H4 (cell line): Measurements from ENCODE around the gene TRAF5. TPM values are rescaled to one million over a fixed set of nuclear protein-coding genes. Genes with fewer than 3 reads are reported as not detected.
"Not testable (repeated sequence)": the region's sequence is repeated elsewhere in the genome, so short reads cannot be mapped to it uniquely, and the experiment has no call there.

Source experiments
- DNase-seq: peaks from one replicate; pipeline ENCODE4 v3.0.0-alpha.2; 2015; ENCODE audit warnings: low spot score
- total RNA-seq: library from RNA; depleted of rRNA; stranded (reverse); fragments of >200 nt; shearing (Covaris generic); gene quantifications from 2 replicates; pipeline ENCODE4 v1.2.3, GENCODE V29; 2014

TRAF5 gene
- total RNA-seq, 1 experiment from 2014 or later, result 2.9 TPM

GRCh38 chr1:211377539-211378450 is 51.2 kb downstream of the TRAF5 start:
- no peak for DNase-seq

GRCh38 chr1:211378844-211379243 is 52.2 kb downstream of the TRAF5 start:
- DNase-seq, result no peak

- no peak for DNase-seq
Observed at GRCh38 chr1:211379446-211379845, 52.8 kb downstream of the TRAF5 start.

GRCh38 chr1:211381481-211382181 is 55.0 kb downstream of the TRAF5 start:
- DNase-seq, result no peak

GRCh38 chr1:211382182-211382713 is 55.6 kb downstream of the TRAF5 start:
- no peak for DNase-seq

- peak; percentile 91 for DNase-seq
Observed at GRCh38 chr1:211382714-211383480, 56.3 kb downstream of the TRAF5 start.

GRCh38 chr1:211384524-211384923 is 57.9 kb downstream of the TRAF5 start:
- DNase-seq, result no peak

- DNase-seq, result no peak
Observed at GRCh38 chr1:211386921-211387320, 60.3 kb downstream of the TRAF5 start.

GRCh38 chr1:211390829-211391228 is 64.2 kb downstream of the TRAF5 start:
- DNase-seq, result not testable (repeated sequence)

GRCh38 chr1:211393203-211393602 is 66.6 kb downstream of the TRAF5 start:
- DNase-seq, result no peak

GRCh38 chr1:211398266-211398930 is 71.8 kb downstream of the TRAF5 start:
- not testable (repeated sequence) for DNase-seq

GRCh38 chr1:211399851-211400393 is 73.3 kb downstream of the TRAF5 start:
- DNase-seq, result not testable (repeated sequence)

GRCh38 chr1:211401751-211402150 is 75.1 kb downstream of the TRAF5 start:
- DNase-seq, result not testable (repeated sequence)

- not testable (repeated sequence) for DNase-seq
Observed at GRCh38 chr1:211406086-211406485, 79.5 kb downstream of the TRAF5 start.

- DNase-seq, result not testable (repeated sequence)
Observed at GRCh38 chr1:211407749-211408148, 81.1 kb downstream of the TRAF5 start.

GRCh38 chr1:211411639-211412038 is 85.0 kb downstream of the TRAF5 start:
- DNase-seq, result no peak

GRCh38 chr1:211415700-211416099 is 89.1 kb downstream of the TRAF5 start:
- no peak for DNase-seq

GRCh38 chr1:211416246-211416627 is 89.6 kb downstream of the TRAF5 start:
- DNase-seq, result not testable (repeated sequence)

- DNase-seq, result not testable (repeated sequence)
Observed at GRCh38 chr1:211416628-211417323, 90.1 kb downstream of the TRAF5 start.

GRCh38 chr1:211420389-211420788 is 93.8 kb downstream of the TRAF5 start:
- DNase-seq, result peak; percentile 71
